ENCODE measurements around the gene SYK. TPM values are rescaled to one million over a fixed set of nuclear protein-coding genes. Genes with fewer than 3 reads are reported as not detected.

The SYK gene
- polyA plus RNA-seq, 3 donors = 25.0 to 32.4 (median 28.3) TPM

Other genes with a start within 250 kb of the SYK start
- gene DIRAS2, start 159.0 kb upstream of the SYK start, polyA plus RNA-seq (ENCODE audit: insufficient read length in 3 of 3) = 1 to 10 TPM; 3.9 to 4.8 (median 4.5) TPM

Measured in renal cortex interstitium (tissue), 3 donors.